ENCODE results near the gene WNT1.

The WNT1 gene

GRCh38 chr12:49015196-49015595 lies 37.1 kb downstream of the WNT1 start:
- TF ChIP-seq EGR1 (IDR thresholded peaks at IDR 0.05) (no peak), TAF1 (IDR thresholded peaks at IDR 0.05; ENCODE audit: low read depth) (no peak), TEAD4 (IDR thresholded peaks at IDR 0.05) (no peak), CEBPB (IDR thresholded peaks at IDR 0.05) (no peak), FOXM1 (IDR thresholded peaks at IDR 0.05; ENCODE audit: borderline replicate concordance, low read depth) (no peak), RAD21 (IDR thresholded peaks at IDR 0.05; ENCODE audit: low read depth) (no peak), YY1 (IDR thresholded peaks at IDR 0.05; ENCODE audit: low read depth) (no peak), ZBTB7A (IDR thresholded peaks at IDR 0.05; ENCODE audit: low read depth) (no peak), TCF12 (IDR thresholded peaks at IDR 0.05; ENCODE audit: low read depth) (no peak), EP300 (IDR thresholded peaks at IDR 0.05; ENCODE audit: borderline replicate concordance) (no peak), NFIC (IDR thresholded peaks at IDR 0.05) (no peak), USF1 (IDR thresholded peaks at IDR 0.05) (no peak), CREB1 (IDR thresholded peaks at IDR 0.05; ENCODE audit: low read depth) (no peak)
- TF ChIP-seq, protein P1, sequence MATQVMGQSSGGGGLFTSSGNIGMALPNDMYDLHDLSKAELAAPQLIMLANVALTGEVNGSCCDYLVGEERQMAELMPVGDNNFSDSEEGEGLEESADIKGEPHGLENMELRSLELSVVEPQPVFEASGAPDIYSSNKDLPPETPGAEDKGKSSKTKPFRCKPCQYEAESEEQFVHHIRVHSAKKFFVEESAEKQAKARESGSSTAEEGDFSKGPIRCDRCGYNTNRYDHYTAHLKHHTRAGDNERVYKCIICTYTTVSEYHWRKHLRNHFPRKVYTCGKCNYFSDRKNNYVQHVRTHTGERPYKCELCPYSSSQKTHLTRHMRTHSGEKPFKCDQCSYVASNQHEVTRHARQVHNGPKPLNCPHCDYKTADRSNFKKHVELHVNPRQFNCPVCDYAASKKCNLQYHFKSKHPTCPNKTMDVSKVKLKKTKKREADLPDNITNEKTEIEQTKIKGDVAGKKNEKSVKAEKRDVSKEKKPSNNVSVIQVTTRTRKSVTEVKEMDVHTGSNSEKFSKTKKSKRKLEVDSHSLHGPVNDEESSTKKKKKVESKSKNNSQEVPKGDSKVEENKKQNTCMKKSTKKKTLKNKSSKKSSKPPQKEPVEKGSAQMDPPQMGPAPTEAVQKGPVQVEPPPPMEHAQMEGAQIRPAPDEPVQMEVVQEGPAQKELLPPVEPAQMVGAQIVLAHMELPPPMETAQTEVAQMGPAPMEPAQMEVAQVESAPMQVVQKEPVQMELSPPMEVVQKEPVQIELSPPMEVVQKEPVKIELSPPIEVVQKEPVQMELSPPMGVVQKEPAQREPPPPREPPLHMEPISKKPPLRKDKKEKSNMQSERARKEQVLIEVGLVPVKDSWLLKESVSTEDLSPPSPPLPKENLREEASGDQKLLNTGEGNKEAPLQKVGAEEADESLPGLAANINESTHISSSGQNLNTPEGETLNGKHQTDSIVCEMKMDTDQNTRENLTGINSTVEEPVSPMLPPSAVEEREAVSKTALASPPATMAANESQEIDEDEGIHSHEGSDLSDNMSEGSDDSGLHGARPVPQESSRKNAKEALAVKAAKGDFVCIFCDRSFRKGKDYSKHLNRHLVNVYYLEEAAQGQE (IDR thresholded peaks at IDR 0.05; ENCODE audit: low read depth) = no peak
- TF ChIP-seq, protein P2, sequence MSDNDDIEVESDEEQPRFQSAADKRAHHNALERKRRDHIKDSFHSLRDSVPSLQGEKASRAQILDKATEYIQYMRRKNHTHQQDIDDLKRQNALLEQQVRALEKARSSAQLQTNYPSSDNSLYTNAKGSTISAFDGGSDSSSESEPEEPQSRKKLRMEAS (IDR thresholded peaks at IDR 0.05) = no peak

DNA sequence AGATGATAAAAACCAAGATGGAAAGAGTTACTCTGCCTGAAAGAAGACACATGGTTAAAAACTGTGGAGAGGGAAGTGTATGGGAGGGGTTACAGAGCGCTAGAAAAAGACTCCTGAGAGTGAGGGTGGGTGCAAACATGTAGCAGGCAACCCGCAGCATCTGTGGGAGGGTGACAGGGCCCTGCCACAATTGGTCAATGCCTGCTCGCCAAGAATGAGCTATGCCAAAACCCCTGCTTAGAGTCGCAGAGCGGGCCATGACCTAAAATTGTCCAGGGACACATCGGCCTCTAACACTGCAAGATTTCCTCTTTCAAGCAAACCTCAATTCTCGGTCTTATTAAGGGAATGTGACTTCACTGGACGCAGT lies 39.8 kb downstream of the WNT1 start:
- TF ChIP-seq YY1 (IDR thresholded peaks at IDR 0.05; ENCODE audit: low read depth) (no peak), CEBPB (IDR thresholded peaks at IDR 0.05) (no peak), TCF12 (IDR thresholded peaks at IDR 0.05; ENCODE audit: low read depth) (no peak)

DNA sequence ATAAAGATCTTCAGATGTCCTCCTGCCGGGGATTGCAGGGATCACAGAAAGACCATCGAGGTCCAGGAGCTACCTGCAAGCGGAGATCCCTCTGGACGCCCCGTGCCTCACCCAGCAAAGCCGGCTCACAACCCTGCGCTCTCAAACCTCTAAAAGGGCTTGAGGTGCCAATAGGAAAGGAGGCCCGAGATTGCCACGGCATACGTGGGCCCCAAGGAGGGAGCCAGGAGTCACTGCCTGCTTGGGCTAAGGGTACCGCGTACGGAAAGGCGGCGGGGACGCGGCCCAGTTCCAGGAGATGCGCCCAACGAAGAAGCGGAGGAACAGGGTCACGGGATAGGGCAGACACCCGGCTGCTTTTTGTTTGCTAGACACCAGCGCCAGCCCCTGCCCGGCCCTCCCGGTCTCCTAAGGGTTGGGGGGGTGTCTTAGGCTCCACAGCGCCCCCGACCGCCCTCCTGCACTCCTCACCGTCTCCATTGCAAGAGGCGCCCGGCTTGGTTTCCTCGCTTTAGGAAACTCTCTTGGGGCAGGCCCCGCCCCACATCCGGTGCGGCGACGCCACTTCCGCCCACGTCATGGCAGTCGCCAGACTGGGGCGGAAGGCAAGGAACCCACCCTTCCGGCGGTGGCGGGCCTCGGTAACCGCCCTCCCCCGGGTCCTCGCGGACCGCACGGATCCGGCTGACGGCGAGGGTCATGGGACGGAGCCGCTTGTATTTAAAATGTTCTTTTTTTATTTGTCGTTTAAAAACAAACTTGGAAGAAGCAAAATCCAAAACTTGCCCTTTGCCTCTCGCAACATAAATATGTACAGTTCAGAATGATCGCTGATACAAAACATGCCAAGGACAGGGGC lies 40.4 kb downstream of the WNT1 start, which contains the start of gene PRKAG1:
PRKAG1 (minus strand) TSS at position 516 of the 859 bp plus-strand sequence; CDS start at position 480, 36 bp downstream.
- TF ChIP-seq EGR1 (IDR thresholded peaks at IDR 0.05) (0 out of 2 replicates have a peak, but pooled peaks have one; percentile 46), YY1 (IDR thresholded peaks at IDR 0.05; ENCODE audit: low read depth) (peak; percentile 86), RAD21 (IDR thresholded peaks at IDR 0.05; ENCODE audit: low read depth) (no peak), TAF1 (IDR thresholded peaks at IDR 0.05; ENCODE audit: low read depth) (peak; percentile 97), ZBTB7A (IDR thresholded peaks at IDR 0.05; ENCODE audit: low read depth) (peak; percentile 17; the same call in 1 of the 2 replicates), EP300 (IDR thresholded peaks at IDR 0.05; ENCODE audit: borderline replicate concordance) (no peak), CEBPB (IDR thresholded peaks at IDR 0.05) (no peak; the same call in 1 of the 2 replicates), FOXM1 (IDR thresholded peaks at IDR 0.05; ENCODE audit: borderline replicate concordance, low read depth) (no peak), USF1 (IDR thresholded peaks at IDR 0.05) (no peak), TEAD4 (IDR thresholded peaks at IDR 0.05) (no peak), CREB1 (IDR thresholded peaks at IDR 0.05; ENCODE audit: low read depth) (peak; percentile 94), NFIC (IDR thresholded peaks at IDR 0.05) (no peak), TCF12 (IDR thresholded peaks at IDR 0.05; ENCODE audit: low read depth) (peak; percentile 61)
- TF ChIP-seq, protein P2 (IDR thresholded peaks at IDR 0.05) = peak; percentile 44
- TF ChIP-seq, protein P1 (IDR thresholded peaks at IDR 0.05; ENCODE audit: low read depth) = no peak

- TF ChIP-seq TEAD4 (IDR thresholded peaks at IDR 0.05) (no peak), CEBPB (IDR thresholded peaks at IDR 0.05) (no peak), NFIC (IDR thresholded peaks at IDR 0.05) (no peak), EP300 (IDR thresholded peaks at IDR 0.05; ENCODE audit: borderline replicate concordance) (no peak), CREB1 (IDR thresholded peaks at IDR 0.05; ENCODE audit: low read depth) (no peak)
- TF ChIP-seq, protein P2 (IDR thresholded peaks at IDR 0.05) = no peak
Measured at GRCh38 chr12:49019120-49019430, 41.0 kb downstream of the WNT1 start.

GRCh38 chr12:49019443-49020324 lies 41.6 kb downstream of the WNT1 start:
- TF ChIP-seq USF1 (IDR thresholded peaks at IDR 0.05) = no peak
- TF ChIP-seq TEAD4 (IDR thresholded peaks at IDR 0.05) = no peak
- no peak for TF ChIP-seq TCF12 (IDR thresholded peaks at IDR 0.05; ENCODE audit: low read depth)
- TF ChIP-seq ZBTB7A (IDR thresholded peaks at IDR 0.05; ENCODE audit: low read depth) = no peak
- no peak for TF ChIP-seq TAF1 (IDR thresholded peaks at IDR 0.05; ENCODE audit: low read depth)
- TF ChIP-seq NFIC (IDR thresholded peaks at IDR 0.05) = no peak
